Mucosa of descending colon (tissue), 3 donors: Measurements from ENCODE around the gene AOC3. TPM values are rescaled to one million over a fixed set of nuclear protein-coding genes. Genes with fewer than 3 reads are reported as not detected.
"Not testable (repeated sequence)": the region's sequence is repeated elsewhere in the genome, so short reads cannot be mapped to it uniquely, and the experiment has no call there.

ENCODE experiments used
- ATAC-seq: fragments of 200-7000 bp; cut with Tn5 transposase; one replicate; pipeline ENCODE4 v1.9.1; 2020; ENCODE audit warnings: mild to moderate bottlenecking, moderate library complexity
- DNase-seq, 3 donors: peaks; one replicate each; pipeline ENCODE4 v3.0.0-alpha.2; 2020
- H3K36me3 ChIP-seq: fragments of 200-600 bp; one replicate; pipeline ENCODE4 v1.8.0; 2021; ENCODE audit warnings: low read depth, mild to moderate bottlenecking
- H3K4me1 ChIP-seq: fragments of 200-600 bp; one replicate; pipeline ENCODE4 v1.8.0; 2021; ENCODE audit warnings: low read depth, mild to moderate bottlenecking
- H3K4me3 ChIP-seq: fragments of 200-600 bp; one replicate; pipeline ENCODE4 v1.8.0; 2021; ENCODE audit warnings: mild to moderate bottlenecking
- H3K9me3 ChIP-seq: fragments of 200-600 bp; one replicate; pipeline ENCODE4 v1.8.0; 2021; ENCODE audit warnings: mild to moderate bottlenecking
- intact Hi-C, 2 donors: fragments of 100-400 bp; cut with DNase I in 1 of 2; cut with micrococcal nuclease in 1 of 2; formaldehyde crosslinking; loops; one replicate each; pipeline versions ENCODE4 v1.11.0 to v1.11.1; 2022; cut with DNase I, micrococcal nuclease
- total RNA-seq, 3 donors: library from RNA; stranded (reverse); fragmentation: NEBNext Ultra II Directional in 2 of 3; extraction: Animal tissue kit (Norgen Biotek cat#: 25700) in 2 of 3; gene quantifications; one replicate each; pipeline versions ENCODE4 v1.2.1 to v1.2.4, GENCODE V29; 2021 to 2023
- TF ChIP-seq, protein P1 (sequence below): fragments of 200-600 bp; IDR thresholded peaks from one replicate; pipeline ENCODE4 v1.8.0; 2022; ENCODE audit warnings: antibody characterized with exemption, mild to moderate bottlenecking
- donor health status: DM: no; HTN: no; CAD: no; lungs with moderate emphysema.
- donor health status: DM: no; HTN: no; CAD: no.
- donor health status: DM: no; HTN: yes; CAD: no.

AOC3 gene
- total RNA-seq, 3 donors from 2014 or later: 10.6 to 175 (median 25.4) TPM

DNA sequence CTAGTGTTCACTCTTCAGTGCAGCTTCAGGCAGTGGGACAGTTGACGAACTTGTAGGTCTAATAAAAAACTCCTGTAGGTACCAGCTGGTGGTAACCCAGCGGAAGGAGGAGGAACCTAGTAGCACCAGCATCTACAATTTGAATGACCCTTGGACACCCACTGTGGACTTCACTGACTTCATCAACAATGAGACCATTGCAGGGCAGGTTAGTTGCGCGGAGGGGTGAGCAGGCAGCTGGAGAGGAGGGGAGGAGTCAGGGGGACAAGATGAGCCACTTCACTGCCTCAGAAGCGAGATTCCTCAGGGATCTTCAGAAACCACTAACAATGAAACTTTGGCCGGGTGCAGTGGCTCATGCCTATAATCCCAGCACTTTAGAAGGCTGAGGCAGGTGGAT lies 22.3 kb downstream of the AOC3 start:
- TF ChIP-seq, protein P1, sequence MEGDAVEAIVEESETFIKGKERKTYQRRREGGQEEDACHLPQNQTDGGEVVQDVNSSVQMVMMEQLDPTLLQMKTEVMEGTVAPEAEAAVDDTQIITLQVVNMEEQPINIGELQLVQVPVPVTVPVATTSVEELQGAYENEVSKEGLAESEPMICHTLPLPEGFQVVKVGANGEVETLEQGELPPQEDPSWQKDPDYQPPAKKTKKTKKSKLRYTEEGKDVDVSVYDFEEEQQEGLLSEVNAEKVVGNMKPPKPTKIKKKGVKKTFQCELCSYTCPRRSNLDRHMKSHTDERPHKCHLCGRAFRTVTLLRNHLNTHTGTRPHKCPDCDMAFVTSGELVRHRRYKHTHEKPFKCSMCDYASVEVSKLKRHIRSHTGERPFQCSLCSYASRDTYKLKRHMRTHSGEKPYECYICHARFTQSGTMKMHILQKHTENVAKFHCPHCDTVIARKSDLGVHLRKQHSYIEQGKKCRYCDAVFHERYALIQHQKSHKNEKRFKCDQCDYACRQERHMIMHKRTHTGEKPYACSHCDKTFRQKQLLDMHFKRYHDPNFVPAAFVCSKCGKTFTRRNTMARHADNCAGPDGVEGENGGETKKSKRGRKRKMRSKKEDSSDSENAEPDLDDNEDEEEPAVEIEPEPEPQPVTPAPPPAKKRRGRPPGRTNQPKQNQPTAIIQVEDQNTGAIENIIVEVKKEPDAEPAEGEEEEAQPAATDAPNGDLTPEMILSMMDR: no peak
- intact Hi-C loops: no loop called here
- H3K36me3 ChIP-seq: no peaks in the 10 kb centered on the region
- ATAC-seq (no peak), DNase-seq (no peak)
- H3K4me1 ChIP-seq: no peaks in the 10 kb centered on the region
- H3K4me3 ChIP-seq: no peak overlapping the region
- H3K9me3 ChIP-seq: peaks cover 7% of the 10 kb centered on the region

DNA sequence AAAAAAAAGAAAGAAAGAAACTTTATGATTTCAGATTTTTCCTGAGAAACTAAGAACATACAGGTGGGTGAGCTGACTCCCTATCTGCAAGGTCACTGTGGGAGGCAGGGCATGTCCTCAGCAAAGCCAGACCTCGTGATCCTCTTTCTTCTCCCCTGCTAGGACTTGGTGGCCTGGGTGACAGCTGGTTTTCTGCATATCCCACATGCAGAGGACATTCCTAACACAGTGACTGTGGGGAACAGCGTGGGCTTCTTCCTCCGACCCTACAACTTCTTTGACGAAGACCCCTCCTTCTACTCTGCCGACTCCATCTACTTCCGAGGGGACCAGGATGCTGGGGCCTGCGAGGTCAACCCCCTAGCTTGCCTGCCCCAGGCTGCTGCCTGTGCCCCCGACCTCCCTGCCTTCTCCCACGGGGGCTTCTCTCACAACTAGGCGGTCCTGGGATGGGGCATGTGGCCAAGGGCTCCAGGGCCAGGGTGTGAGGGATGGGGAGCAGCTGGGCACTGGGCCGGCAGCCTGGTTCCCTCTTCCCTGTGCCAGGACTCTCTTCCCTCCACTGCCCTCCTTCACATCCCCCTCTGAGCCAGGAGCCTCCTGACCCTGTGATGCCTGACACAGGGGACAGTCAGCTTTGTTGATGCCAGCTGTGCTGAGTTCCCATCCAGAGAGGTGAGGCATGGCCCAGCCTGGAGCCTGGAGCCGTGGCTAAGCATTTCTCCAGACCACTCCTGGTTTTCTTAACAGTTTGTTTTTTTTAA lies 23.1 kb downstream of the AOC3 start:
- ATAC-seq, H3K9me3 ChIP-seq, H3K4me1 ChIP-seq, H3K4me3 ChIP-seq, H3K36me3 ChIP-seq, DNase-seq, intact Hi-C loops: not testable (repeated sequence)

DNA sequence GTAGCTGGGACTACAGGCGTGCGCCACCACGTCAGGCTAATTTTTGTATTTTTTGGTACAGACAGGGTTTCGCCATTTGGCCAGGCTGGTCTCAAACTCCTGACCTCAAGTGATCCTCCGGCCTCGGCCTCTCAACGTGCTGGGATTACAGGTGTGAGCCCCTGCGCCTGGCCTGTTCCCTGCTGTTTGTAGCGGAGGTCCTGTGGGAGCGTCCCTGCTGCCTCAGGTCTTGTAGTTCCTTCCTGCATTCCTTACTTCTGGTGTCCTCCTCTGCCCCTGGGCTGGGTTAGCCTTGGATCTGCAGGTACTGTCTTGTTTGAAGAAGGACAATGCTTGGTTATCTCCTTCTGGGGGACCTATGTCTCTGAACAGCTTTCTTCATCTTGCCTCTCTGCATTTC lies 26.0 kb downstream of the AOC3 start:
- Histone ChIP-seq H3K4me3 (no peak overlapping the region), H3K9me3 (no peaks in the 10 kb centered on the region), H3K36me3 (no peaks in the 10 kb centered on the region), H3K4me1 (no peaks in the 10 kb centered on the region)
- DNase-seq: no peak
- TF ChIP-seq, protein P1: no peak
- ATAC-seq: no peak
- intact Hi-C loops: no loop called here

DNA sequence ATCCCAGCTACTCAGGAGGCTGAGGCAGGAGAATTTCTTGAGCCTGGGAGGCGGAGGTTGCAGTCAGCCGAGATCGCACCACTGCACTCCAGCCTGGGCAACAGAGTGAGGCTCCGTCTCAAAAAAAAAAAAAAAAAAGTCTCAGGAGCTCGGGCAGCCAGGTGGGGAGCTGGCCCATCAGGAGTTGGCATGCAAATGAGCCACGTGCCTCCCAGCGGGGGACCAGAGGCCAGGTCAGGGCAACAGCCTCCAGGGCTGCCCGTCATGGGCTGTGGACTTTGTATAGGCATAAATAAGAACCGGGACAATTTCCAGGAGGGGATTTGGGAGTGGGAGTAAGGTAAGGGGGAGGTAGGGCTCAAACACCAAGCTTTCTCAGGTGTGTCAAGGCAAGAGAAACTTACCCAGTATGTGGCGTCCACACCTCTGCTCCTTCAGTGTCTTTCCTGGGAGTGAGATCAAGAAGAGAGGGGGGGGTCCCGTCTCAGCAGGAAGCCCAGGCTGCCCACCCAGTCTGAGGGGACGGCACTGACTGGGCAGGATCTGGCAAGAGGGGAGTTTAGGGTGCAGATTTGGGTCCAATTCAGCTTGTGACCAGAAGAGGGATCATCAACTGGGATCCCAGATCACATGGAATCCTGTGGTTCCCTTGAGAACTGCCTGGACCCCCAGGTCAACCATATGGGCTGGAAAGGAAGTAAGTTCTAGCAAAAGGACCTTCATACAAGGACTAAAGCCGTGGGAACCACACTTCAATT lies 27.3 kb downstream of the AOC3 start:
- no peaks in the 10 kb centered on the region for H3K9me3 ChIP-seq
- ATAC-seq: peak; percentile 31
- TF ChIP-seq, protein P1: no peak
- H3K4me3 ChIP-seq: no peak overlapping the region
- intact Hi-C loops: no loop called here
- H3K36me3 ChIP-seq: no peaks in the 10 kb centered on the region
- no peak for DNase-seq
- no peaks in the 10 kb centered on the region for H3K4me1 ChIP-seq

DNA sequence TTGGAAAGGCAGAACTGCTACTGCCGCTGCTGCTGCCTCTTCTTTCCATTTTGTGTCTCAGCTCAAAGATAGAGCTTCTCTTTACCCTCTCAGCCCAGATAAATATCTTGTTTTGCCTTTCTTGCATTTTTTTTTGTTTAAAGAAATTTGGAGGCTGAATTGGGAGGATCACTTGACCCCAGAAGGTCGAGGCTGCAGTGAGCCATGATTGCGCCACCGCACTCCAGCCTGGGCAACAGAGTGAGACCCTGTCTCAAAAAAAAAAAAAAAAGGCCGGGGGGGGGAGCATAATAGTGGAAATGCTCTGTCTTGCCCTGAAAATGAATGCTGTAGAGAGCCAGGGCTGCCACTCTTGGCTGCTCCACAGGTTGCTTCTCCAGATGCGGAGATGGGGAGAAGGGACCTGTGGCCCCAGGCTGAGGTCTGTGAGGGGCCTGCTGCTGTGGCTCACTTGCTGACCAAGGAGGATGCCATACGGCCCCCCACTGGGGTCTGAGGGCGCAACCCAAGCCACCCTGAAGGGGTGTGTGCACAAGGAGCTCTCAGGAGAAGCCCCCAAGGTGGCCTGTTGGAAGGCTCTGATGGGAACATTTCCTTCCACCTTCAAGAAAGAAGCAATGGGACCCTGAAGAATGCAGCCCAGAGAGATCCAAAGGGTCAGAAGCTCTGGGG lies 28.1 kb downstream of the AOC3 start:
- DNase-seq: no peak
- ATAC-seq: no peak
- H3K36me3 ChIP-seq: no peaks in the 10 kb centered on the region
- no peak overlapping the region for H3K4me3 ChIP-seq
- TF ChIP-seq, protein P1: no peak
- no peaks in the 10 kb centered on the region for H3K9me3 ChIP-seq
- intact Hi-C loops: no loop called here
- H3K4me1 ChIP-seq: no peaks in the 10 kb centered on the region

DNA sequence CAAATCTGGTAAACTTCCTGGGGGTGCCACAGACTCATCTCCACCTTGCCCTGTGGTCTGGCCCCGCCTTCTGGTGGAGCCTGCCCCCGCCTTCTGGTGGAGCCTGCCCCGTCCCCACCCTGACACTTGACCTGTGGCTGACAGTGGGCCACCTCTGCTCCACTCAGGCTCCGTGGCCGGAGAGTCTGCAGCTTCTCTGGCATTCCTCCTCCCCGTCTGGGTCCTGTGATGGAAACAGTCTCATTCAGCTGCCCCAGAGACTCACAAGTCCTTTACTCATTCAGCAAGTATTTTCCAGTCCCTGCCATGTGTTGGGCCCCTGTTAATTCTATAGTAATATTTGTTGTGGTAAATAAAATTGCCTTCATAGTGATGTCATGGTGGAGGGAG lies 28.6 kb downstream of the AOC3 start:
- H3K9me3 ChIP-seq: no peaks in the 10 kb centered on the region
- ATAC-seq (no peak), DNase-seq (no peak)
- TF ChIP-seq, protein P1: no peak
- no peaks in the 10 kb centered on the region for H3K36me3 ChIP-seq
- intact Hi-C loops: no loop called here
- H3K4me3 ChIP-seq: no peak overlapping the region
- no peaks in the 10 kb centered on the region for H3K4me1 ChIP-seq
